H9 (cell line): ENCODE data around the gene CLDN12. TPM values are rescaled to one million over a fixed set of nuclear protein-coding genes. Genes with fewer than 3 reads are reported as not detected.

Experiments
- DNase-seq: peaks from one replicate; pipeline ENCODE4 v3.0.0-alpha.2; 2017
- H2AFZ ChIP-seq: one replicate; pipeline ENCODE4 v1.6.1; 2013; ENCODE audit warnings: mild to moderate bottlenecking, low read length, control low read depth, moderate library complexity
- H2AK5ac ChIP-seq: 2 replicates; pipeline ENCODE4 v1.6.1; 2013; ENCODE audit warnings: low read length, control low read depth, mixed read lengths; ENCODE audit not compliant: insufficient read length
- H2BK120ac ChIP-seq: one replicate; pipeline ENCODE4 v1.6.1; 2013; ENCODE audit warnings: low read depth, mild to moderate bottlenecking, low read length, control low read depth, inconsistent platforms; ENCODE audit not compliant: poor library complexity, severe bottlenecking
- H2BK12ac ChIP-seq: 2 replicates; pipeline ENCODE4 v1.6.1; 2013; ENCODE audit warnings: low read length, control low read depth, mixed read lengths, low read depth; ENCODE audit not compliant: insufficient read length
- H2BK15ac ChIP-seq: 2 replicates; pipeline ENCODE4 v1.6.1; 2013; ENCODE audit warnings: low read depth, low read length, control low read depth
- H2BK20ac ChIP-seq: one replicate; pipeline ENCODE4 v1.6.1; 2013; ENCODE audit warnings: low read depth, mild to moderate bottlenecking, low read length, control low read depth, inconsistent platforms; ENCODE audit not compliant: poor library complexity, severe bottlenecking
- H2BK5ac ChIP-seq: 2 replicates; pipeline ENCODE4 v1.6.1; 2013; ENCODE audit warnings: low read length, control low read depth, mixed read lengths; ENCODE audit not compliant: insufficient read length
- H3K14ac ChIP-seq: 2 replicates; pipeline ENCODE4 v1.6.1; 2013; ENCODE audit warnings: low read length, control low read depth; ENCODE audit not compliant: insufficient read depth
- H3K18ac ChIP-seq: 2 replicates; pipeline ENCODE4 v1.6.1; 2013; ENCODE audit warnings: low read depth, mild to moderate bottlenecking, mixed read lengths, low read length, control low read depth; ENCODE audit not compliant: insufficient read length
- H3K23ac ChIP-seq: 2 replicates; pipeline ENCODE4 v1.6.1; 2013; ENCODE audit warnings: low read length, control low read depth, mixed read lengths, low read depth; ENCODE audit not compliant: insufficient read length
- H3K23me2 ChIP-seq: 2 replicates; pipeline ENCODE4 v1.6.1; 2013; ENCODE audit warnings: low read depth, mild to moderate bottlenecking, mixed read lengths, low read length, control low read depth; ENCODE audit not compliant: insufficient read length, poor library complexity, severe bottlenecking
- H3K27ac ChIP-seq: 2 replicates; pipeline ENCODE4 v1.5.1; 2013; ENCODE audit warnings: low read length, control low read depth, mixed read lengths, low read depth; ENCODE audit not compliant: insufficient read length
- H3K27me3 ChIP-seq: 2 replicates; pipeline ENCODE4 v1.6.1; 2013; ENCODE audit warnings: low read length, control low read depth, inconsistent platforms; ENCODE audit not compliant: insufficient read depth
- H3K4ac ChIP-seq: 2 replicates; pipeline ENCODE4 v1.6.1; 2013; ENCODE audit warnings: low read depth, mild to moderate bottlenecking, control low read depth, inconsistent platforms, low read length, moderate library complexity
- H3K4me1 ChIP-seq: 2 replicates; pipeline ENCODE4 v1.6.1; 2013; ENCODE audit warnings: low read length, control low read depth, inconsistent platforms; ENCODE audit not compliant: insufficient read depth
- H3K4me2 ChIP-seq: 2 replicates; pipeline ENCODE4 v1.6.1; 2013; ENCODE audit warnings: low read length, control low read depth, mixed read lengths; ENCODE audit not compliant: insufficient read length, insufficient read depth
- H3K56ac ChIP-seq: 2 replicates; pipeline ENCODE4 v1.6.1; 2013; ENCODE audit warnings: low read depth, mild to moderate bottlenecking, mixed read lengths, low read length, control low read depth; ENCODE audit not compliant: insufficient read length
- H3K79me1 ChIP-seq: 2 replicates; pipeline ENCODE4 v1.6.1; 2013; ENCODE audit warnings: low read depth, mild to moderate bottlenecking, moderate library complexity, low read length, control low read depth, inconsistent platforms; ENCODE audit not compliant: insufficient read depth, poor library complexity, severe bottlenecking
- H3K79me2 ChIP-seq: 2 replicates; pipeline ENCODE4 v1.6.1; 2013; ENCODE audit warnings: low read length, control low read depth, inconsistent platforms; ENCODE audit not compliant: insufficient read depth
- H3K9ac ChIP-seq: 2 replicates; pipeline ENCODE4 v1.6.1; 2013; ENCODE audit warnings: low read length, control low read depth, mixed read lengths; ENCODE audit not compliant: insufficient read length; ENCODE audit errors: extremely low read depth
- H3K9me3 ChIP-seq: one replicate; pipeline ENCODE4 v1.6.1; 2013; ENCODE audit warnings: low read depth, low read length, inconsistent platforms; ENCODE audit not compliant: control insufficient read depth
- H3T11ph ChIP-seq: one replicate; pipeline ENCODE4 v1.6.1; 2013; ENCODE audit warnings: mild to moderate bottlenecking, low read length, control low read depth, inconsistent platforms
- H4K20me1 ChIP-seq: one replicate; pipeline ENCODE4 v1.6.1; 2013; ENCODE audit not compliant: control insufficient read depth, insufficient read length, insufficient read depth
- H4K5ac ChIP-seq: 2 replicates; pipeline ENCODE4 v1.6.1; 2013; ENCODE audit warnings: low read depth, mild to moderate bottlenecking, mixed read lengths, low read length, control low read depth; ENCODE audit not compliant: insufficient read length
- H4K8ac ChIP-seq: replicated peaks from 2 replicates; pipeline ENCODE4 v1.6.1; 2013; ENCODE audit warnings: low read length, control low read depth, mixed read lengths, low read depth; ENCODE audit not compliant: insufficient read length
- H4K91ac ChIP-seq: 2 replicates; pipeline ENCODE4 v1.6.1; 2013; ENCODE audit warnings: low read depth, mild to moderate bottlenecking, moderate library complexity, mixed read lengths, low read length, control low read depth; ENCODE audit not compliant: insufficient read length
- H3K27ac Mint-ChIP-seq, 3 experiments: 2 replicates in 2 of 3; 3 replicates in 1 of 3; pipeline ENCODE4 v1.8.0; 2020 to 2021; ENCODE audit warnings: mixed read lengths in 3 of 3, mild to moderate bottlenecking in 1 of 3, moderate library complexity in 1 of 3
- H3K27me3 Mint-ChIP-seq: 2 replicates; pipeline ENCODE4 v1.8.0; 2021; ENCODE audit warnings: low read depth, mild to moderate bottlenecking, moderate library complexity, mixed read lengths
- H3K36me3 Mint-ChIP-seq, 3 experiments: 2 replicates in 2 of 3; 3 replicates in 1 of 3; pipeline ENCODE4 v1.8.0; 2020 to 2021; ENCODE audit warnings: low read depth in 3 of 3, mixed read lengths in 3 of 3; ENCODE audit not compliant: insufficient read depth in 1 of 3
- H3K4me1 Mint-ChIP-seq, 2 experiments: 2 replicates each; pipeline ENCODE4 v1.8.0; 2020; ENCODE audit warnings: mixed read lengths in 2 of 2
- H3K4me3 Mint-ChIP-seq, 2 experiments: 2 replicates in 1 of 2; 3 replicates in 1 of 2; pipeline ENCODE4 v1.8.0; 2020 to 2021; ENCODE audit warnings: mild to moderate bottlenecking in 2 of 2, mixed read lengths in 2 of 2, moderate library complexity in 1 of 2
- H3K9me3 Mint-ChIP-seq, 2 experiments: 2 replicates in 1 of 2; 3 replicates in 1 of 2; pipeline ENCODE4 v1.8.0; 2020; ENCODE audit warnings: mild to moderate bottlenecking in 2 of 2, mixed read lengths in 2 of 2, moderate library complexity in 1 of 2
- CTCF ChIP-seq: fragments of 200-600 bp; sonication (generic); conservative IDR thresholded peaks from 3 replicates; pipeline ENCODE4 v1.8.0; 2021; ENCODE audit warnings: antibody characterized with exemption, mild to moderate bottlenecking
- WGBS: extraction: QIAGEN DNeasy Blood & Tissue Kit; methylation state at CpG from one replicate; pipeline ENCODE4 v1.1.7; 2013; ENCODE audit warnings: missing lambda C conversion rate, low lambda C conversion rate, mixed read lengths; ENCODE audit not compliant: insufficient read length; ENCODE audit errors: extremely low coverage; 5-methylcytosine and 5-hydroxymethylcytosine counted together
- total RNA-seq: library from RNA; stranded (reverse); gene quantifications from 2 replicates; pipeline ENCODE4 v1.2.1, GENCODE V29; 2021

Gene CLDN12
- total RNA-seq, 1 experiment from 2014 or later, result 40.1 TPM

- Mint-ChIP-seq H3K4me1 (no peaks in the 10 kb centered on the region), H3K36me3 (peaks cover 4 to 6% (median 5%) of the 10 kb centered on the region in 3 experiments; a peak in 4 of 7 replicates), H3K9me3 (peaks cover 13 to 30% of the 10 kb centered on the region in 2 experiments), H3K27ac (no peak overlapping the region), H3K4me3 (no peak overlapping the region), H3K27me3 (peaks cover 25% of the 10 kb centered on the region)
- Histone ChIP-seq H2BK15ac (no peak overlapping the region), H3K9ac (no peak overlapping the region), H3K27me3 (no peaks in the 10 kb centered on the region), H2BK5ac (no peak overlapping the region), H2BK120ac (no peak overlapping the region), H4K20me1 (no peaks in the 10 kb centered on the region), H4K91ac (no peak overlapping the region), H2AK5ac (no peak overlapping the region), H4K5ac (no peak overlapping the region), H2BK20ac (no peak overlapping the region), H3K23ac (no peak overlapping the region), H4K8ac (no peak overlapping the region), H3K9me3 (no peaks in the 10 kb centered on the region), H3K14ac (no peak overlapping the region), H3K27ac (no peak overlapping the region), H2BK12ac (no peak overlapping the region), H3K56ac (no peak overlapping the region), H3K79me2 (no peaks in the 10 kb centered on the region), H2AFZ (no peak overlapping the region), H3K18ac (no peak overlapping the region), H3K4me2 (no peak overlapping the region), H3K4ac (no peak overlapping the region), H3T11ph (no peak overlapping the region), H3K4me1 (no peaks in the 10 kb centered on the region), H3K23me2 (no peaks in the 10 kb centered on the region), H3K79me1 (no peaks in the 10 kb centered on the region)
- no CpG with 5 or more reads among the region's 4 CpGs for whole genome bisulfite sequencing
- TF ChIP-seq CTCF, result no peak
- no peak for DNase-seq
Observed at GRCh38 chr7:90396420-90396819, 6.8 kb upstream of the CLDN12 start.
